Stimulated activated CD4-positive, alpha-beta T cell treated with anti-CD3 and anti-CD28 coated beads, Interleukin-2, amount 100 ng/mL, for 48 hours (primary cell): Measurements from ENCODE around the gene UBE3B.

ENCODE experiments used
- DNase-seq, 2 donors: peaks; one replicate each; pipeline ENCODE4 v3.0.0-alpha.2; 2020

The UBE3B gene

GRCh38 chr12:109557805-109558204 is 80.4 kb downstream of the UBE3B start:
- no peak for DNase-seq

GRCh38 chr12:109558374-109559199 is 81.2 kb downstream of the UBE3B start:
- no peak for DNase-seq

- no peak for DNase-seq
Observed at GRCh38 chr12:109559200-109559505, 81.7 kb downstream of the UBE3B start.

- no peak for DNase-seq
Observed at GRCh38 chr12:109559601-109560000, 82.2 kb downstream of the UBE3B start.

GRCh38 chr12:109560867-109561710 is 83.7 kb downstream of the UBE3B start:
- no peak for DNase-seq

GRCh38 chr12:109561711-109562030 is 84.2 kb downstream of the UBE3B start:
- DNase-seq, result no peak

- no peak for DNase-seq
Observed at GRCh38 chr12:109562871-109563270, 85.4 kb downstream of the UBE3B start.

- no peak for DNase-seq
Observed at GRCh38 chr12:109563291-109564284, 86.2 kb downstream of the UBE3B start.

GRCh38 chr12:109566424-109566823 is 89.0 kb downstream of the UBE3B start:
- DNase-seq, result no peak

- DNase-seq, result no peak
Observed at GRCh38 chr12:109567296-109567695, 89.9 kb downstream of the UBE3B start.

GRCh38 chr12:109567967-109568366 is 90.5 kb downstream of the UBE3B start:
- DNase-seq, result no peak

- no peak for DNase-seq
Observed at GRCh38 chr12:109568486-109568885, 91.1 kb downstream of the UBE3B start.

GRCh38 chr12:109571773-109572505 is 94.5 kb downstream of the UBE3B start:
- no peak for DNase-seq

- no peak for DNase-seq
Observed at GRCh38 chr12:109572506-109572845, 95.0 kb downstream of the UBE3B start.

- DNase-seq, result peak; percentile 93 to 95
Observed at GRCh38 chr12:109573029-109573913, 95.8 kb downstream of the UBE3B start, which contains the start of the genes MMAB and MVK. Gene MMAB, minus strand, starts transcription at chr12:109573504. Its CDS starts 24 bp downstream, at chr12:109573480. Gene MVK, plus strand, starts transcription at chr12:109573794. Its CDS starts 1,029 bp downstream, at chr12:109574823.

- no peak for DNase-seq
Observed at GRCh38 chr12:109573914-109574244, 96.4 kb downstream of the UBE3B start.

- DNase-seq, result no peak
Observed at GRCh38 chr12:109575683-109576082, 98.2 kb downstream of the UBE3B start.

- DNase-seq, result no peak
Observed at GRCh38 chr12:109577311-109577710, 99.9 kb downstream of the UBE3B start.

GRCh38 chr12:109578330-109578927 is 101.0 kb downstream of the UBE3B start:
- DNase-seq, result no peak

- no peak for DNase-seq
Observed at GRCh38 chr12:109579639-109580038, 102.2 kb downstream of the UBE3B start.

- DNase-seq, result no peak
Observed at GRCh38 chr12:109580272-109580671, 102.8 kb downstream of the UBE3B start.
